Neural progenitor cell (in vitro differentiated cells): ENCODE data around the gene SHISAL1. TPM values are rescaled to one million over a fixed set of nuclear protein-coding genes. Genes with fewer than 3 reads are reported as not detected.

ENCODE experiments used
- DNase-seq: peaks from one replicate; pipeline ENCODE4 v3.0.0-alpha.2; 2016; ENCODE audit warnings: low spot score
- H2AFZ ChIP-seq: fragments of 200-600 bp; sonication (generic); replicated peaks from 2 replicates; pipeline ENCODE4 v1.6.1; 2016; ENCODE audit warnings: antibody characterized with exemption
- H3F3A ChIP-seq: fragments of 200-600 bp; sonication (generic); 2 replicates; pipeline ENCODE4 v1.6.1; 2016; ENCODE audit warnings: antibody characterized with exemption, low read depth
- H3K27ac ChIP-seq: fragments of 200-600 bp; sonication (generic); 2 replicates; pipeline ENCODE4 v1.5.1; 2016; ENCODE audit warnings: mild to moderate bottlenecking
- H3K27me3 ChIP-seq: fragments of 200-600 bp; sonication (generic); 2 replicates; pipeline ENCODE4 v1.6.1; 2016; ENCODE audit warnings: mild to moderate bottlenecking, moderate library complexity
- H3K36me3 ChIP-seq: fragments of 200-600 bp; sonication (generic); 2 replicates; pipeline ENCODE4 v1.5.1; 2016
- H3K4me1 ChIP-seq: fragments of 200-600 bp; sonication (generic); 2 replicates; pipeline ENCODE4 v1.6.1; 2016; ENCODE audit warnings: mixed run types
- H3K4me2 ChIP-seq: fragments of 200-600 bp; sonication (generic); 2 replicates; pipeline ENCODE4 v1.6.1; 2016
- H3K4me3 ChIP-seq: fragments of 200-600 bp; sonication (generic); 2 replicates; pipeline ENCODE4 v1.5.1; 2016
- H3K79me2 ChIP-seq: fragments of 200-600 bp; sonication (generic); 2 replicates; pipeline ENCODE4 v1.6.1; 2016; ENCODE audit warnings: low read depth
- H3K9ac ChIP-seq: fragments of 200-600 bp; sonication (generic); 2 replicates; pipeline ENCODE4 v1.6.1; 2016
- H3K9me3 ChIP-seq: fragments of 200-600 bp; sonication (generic); 2 replicates; pipeline ENCODE4 v1.5.1; 2016; ENCODE audit warnings: low read depth
- H4K20me1 ChIP-seq: fragments of 200-600 bp; sonication (generic); 2 replicates; pipeline ENCODE4 v1.6.1; 2016; ENCODE audit warnings: low read depth
- H3K27ac Mint-ChIP-seq: 3 replicates; pipeline ENCODE4 v1.8.0; 2021; ENCODE audit warnings: mixed read lengths
- H3K27me3 Mint-ChIP-seq: 2 replicates; pipeline ENCODE4 v1.8.0; 2022; ENCODE audit warnings: low read depth, mild to moderate bottlenecking, inconsistent platforms, moderate library complexity, mixed read lengths; ENCODE audit not compliant: insufficient read depth
- H3K36me3 Mint-ChIP-seq: 3 replicates; pipeline ENCODE4 v1.8.0; 2021; ENCODE audit warnings: mixed read lengths
- H3K4me1 Mint-ChIP-seq: 3 replicates; pipeline ENCODE4 v1.8.0; 2021; ENCODE audit warnings: mixed read lengths
- H3K4me3 Mint-ChIP-seq: 3 replicates; pipeline ENCODE4 v1.8.0; 2021; ENCODE audit warnings: mild to moderate bottlenecking, moderate library complexity, mixed read lengths
- H3K9me3 Mint-ChIP-seq: 3 replicates; pipeline ENCODE4 v1.8.0; 2020; ENCODE audit warnings: mixed read lengths
- CTCF ChIP-seq: fragments of 200-600 bp; sonication (generic); IDR thresholded peaks from 2 replicates; pipeline ENCODE4 v1.5.1; 2017; ENCODE audit warnings: antibody characterized with exemption, mild to moderate bottlenecking
- EZH2 ChIP-seq: fragments of 200-600 bp; sonication (generic); IDR thresholded peaks from 2 replicates; pipeline ENCODE4 v1.6.1; 2017; ENCODE audit warnings: antibody characterized with exemption, mild to moderate bottlenecking, moderate library complexity
- EZH2phosphoT487 ChIP-seq: fragments of 200-600 bp; sonication (generic); IDR thresholded peaks from 2 replicates; pipeline ENCODE4 v1.6.1; 2017; ENCODE audit warnings: antibody characterized with exemption
- total RNA-seq: library from RNA; depleted of rRNA; stranded (reverse); fragments of >200 nt; gene quantifications from 2 replicates; pipeline ENCODE4 v1.2.3, GENCODE V29; 2015; ENCODE audit warnings: low replicate concordance

SHISAL1 gene
- total RNA-seq, 1 donor from 2014 or later, result 4.4 TPM

- Histone ChIP-seq H3K9me3 (no peaks in the 10 kb centered on the region), H2AFZ (no peak overlapping the region), H3F3A (no peaks in the 10 kb centered on the region), H3K27ac (no peak overlapping the region), H3K9ac (no peak overlapping the region), H3K79me2 (no peaks in the 10 kb centered on the region), H3K27me3 (no peaks in the 10 kb centered on the region), H3K4me1 (no peaks in the 10 kb centered on the region), H3K4me3 (no peak overlapping the region), H4K20me1 (no peaks in the 10 kb centered on the region), H3K4me2 (no peak overlapping the region), H3K36me3 (no peaks in the 10 kb centered on the region)
- peak overlapping the region; percentile 64 for H3K27ac Mint-ChIP-seq
- no peaks in the 10 kb centered on the region for H3K36me3 Mint-ChIP-seq
- no peaks in the 10 kb centered on the region for H3K4me1 Mint-ChIP-seq
- TF ChIP-seq EZH2phosphoT487 (no peak), EZH2 (no peak), CTCF (no peak)
- H3K9me3 Mint-ChIP-seq, result peaks cover 8% of the 10 kb centered on the region
- no peak for DNase-seq
- H3K4me3 Mint-ChIP-seq, result no peak overlapping the region
- H3K27me3 Mint-ChIP-seq, result peaks cover 8% of the 10 kb centered on the region
Observed at GRCh38 chr22:44206696-44207095, 106.1 kb downstream of the SHISAL1 start.

- Mint-ChIP-seq H3K36me3 (no peaks in the 10 kb centered on the region), H3K27me3 (peaks cover 4% of the 10 kb centered on the region), H3K4me3 (no peak overlapping the region), H3K4me1 (no peaks in the 10 kb centered on the region), H3K27ac (no peak overlapping the region), H3K9me3 (peaks cover 8% of the 10 kb centered on the region)
- no peak overlapping the region for H2AFZ ChIP-seq
- no peaks in the 10 kb centered on the region for H3K27me3 ChIP-seq
- H3K4me3 ChIP-seq, result no peak overlapping the region
- no peaks in the 10 kb centered on the region for H3F3A ChIP-seq
- no peak overlapping the region for H3K9ac ChIP-seq
- no peaks in the 10 kb centered on the region for H3K4me1 ChIP-seq
- H3K36me3 ChIP-seq, result no peaks in the 10 kb centered on the region
- TF ChIP-seq CTCF (no peak), EZH2phosphoT487 (no peak), EZH2 (no peak)
- H4K20me1 ChIP-seq, result no peaks in the 10 kb centered on the region
- no peaks in the 10 kb centered on the region for H3K79me2 ChIP-seq
- no peak for DNase-seq
- no peak overlapping the region for H3K4me2 ChIP-seq
- H3K9me3 ChIP-seq, result no peaks in the 10 kb centered on the region
- no peak overlapping the region for H3K27ac ChIP-seq
Observed at GRCh38 chr22:44206330-44206645, 106.5 kb downstream of the SHISAL1 start.

- Histone ChIP-seq H3K27me3 (no peaks in the 10 kb centered on the region), H3K9ac (no peak overlapping the region), H3F3A (no peaks in the 10 kb centered on the region), H3K36me3 (no peaks in the 10 kb centered on the region), H3K9me3 (no peaks in the 10 kb centered on the region), H3K4me1 (no peaks in the 10 kb centered on the region), H3K79me2 (no peaks in the 10 kb centered on the region), H3K4me3 (no peak overlapping the region), H3K27ac (no peak overlapping the region), H4K20me1 (no peaks in the 10 kb centered on the region), H2AFZ (no peak overlapping the region), H3K4me2 (no peak overlapping the region)
- no peak for DNase-seq
- no peaks in the 10 kb centered on the region for H3K36me3 Mint-ChIP-seq
- peaks cover 8% of the 10 kb centered on the region for H3K9me3 Mint-ChIP-seq
- H3K27ac Mint-ChIP-seq, result no peak overlapping the region
- TF ChIP-seq CTCF, result no peak
- TF ChIP-seq EZH2, result no peak
- no peak for TF ChIP-seq EZH2phosphoT487
- H3K27me3 Mint-ChIP-seq, result peaks cover 4% of the 10 kb centered on the region
- H3K4me3 Mint-ChIP-seq, result no peak overlapping the region
- H3K4me1 Mint-ChIP-seq, result no peaks in the 10 kb centered on the region
Observed at GRCh38 chr22:44205516-44206329, 107.0 kb downstream of the SHISAL1 start.
